HL-60/S4 (cell line): ENCODE measurements around the gene SYNDIG1.

Source experiments
- in situ Hi-C: fragments of 300-500 bp; cut with MboI; formaldehyde crosslinking; loops from 2 replicates; pipeline ENCODE4 v1.14.3; 2022; ENCODE audit warnings: low sequenced_read_pairs

Gene SYNDIG1

GRCh38 chr20:24560571-24561491, 91.4 kb downstream of the SYNDIG1 start:
- in situ Hi-C loops, result no loop called here

- in situ Hi-C loops, result no loop called here
Observed at GRCh38 chr20:24565835-24566351, 96.5 kb downstream of the SYNDIG1 start.

- in situ Hi-C loops, result no loop called here
Observed at GRCh38 chr20:24566656-24567055, 97.2 kb downstream of the SYNDIG1 start.

GRCh38 chr20:24567508-24567907, 98.1 kb downstream of the SYNDIG1 start:
- in situ Hi-C loops, result no loop called here

GRCh38 chr20:24568842-24569241, 99.4 kb downstream of the SYNDIG1 start:
- in situ Hi-C loops, result no loop called here

- in situ Hi-C loops, result no loop called here
Observed at GRCh38 chr20:24571159-24571558, 101.7 kb downstream of the SYNDIG1 start.

- in situ Hi-C loops, result no loop called here
Observed at GRCh38 chr20:24572140-24572539, 102.7 kb downstream of the SYNDIG1 start.

GRCh38 chr20:24572862-24573261, 103.4 kb downstream of the SYNDIG1 start:
- in situ Hi-C loops, result no loop called here

- in situ Hi-C loops, result no loop called here
Observed at GRCh38 chr20:24573557-24573956, 104.1 kb downstream of the SYNDIG1 start.

- in situ Hi-C loops, result no loop called here
Observed at GRCh38 chr20:24574307-24574706, 104.9 kb downstream of the SYNDIG1 start.

GRCh38 chr20:24574797-24575196, 105.4 kb downstream of the SYNDIG1 start:
- in situ Hi-C loops, result no loop called here

- in situ Hi-C loops, result no loop called here
Observed at GRCh38 chr20:24575811-24576210, 106.4 kb downstream of the SYNDIG1 start.

- in situ Hi-C loops, result no loop called here
Observed at GRCh38 chr20:24576447-24576846, 107.0 kb downstream of the SYNDIG1 start.

GRCh38 chr20:24577271-24577909, 108.0 kb downstream of the SYNDIG1 start:
- in situ Hi-C loops, result no loop called here

GRCh38 chr20:24578567-24579415, 109.4 kb downstream of the SYNDIG1 start:
- in situ Hi-C loops, result no loop called here

- in situ Hi-C loops, result no loop called here
Observed at GRCh38 chr20:24579475-24579874, 110.0 kb downstream of the SYNDIG1 start.

GRCh38 chr20:24580006-24580405, 110.6 kb downstream of the SYNDIG1 start:
- in situ Hi-C loops, result no loop called here

GRCh38 chr20:24580855-24581254, 111.4 kb downstream of the SYNDIG1 start:
- in situ Hi-C loops, result no loop called here

GRCh38 chr20:24581443-24582170, 112.2 kb downstream of the SYNDIG1 start:
- in situ Hi-C loops, result no loop called here
